ENCODE measurements around the gene ABCC4. TPM values are rescaled to one million over a fixed set of nuclear protein-coding genes. Genes with fewer than 3 reads are reported as not detected.

ABCC4 gene
- total and polyA plus RNA-seq, 9 of the 15 experiments (the other 6 are each of a cell fraction or from before 2014, with no cell fraction given), result 9.4 to 46.1 (median 25.4) TPM

DNA sequence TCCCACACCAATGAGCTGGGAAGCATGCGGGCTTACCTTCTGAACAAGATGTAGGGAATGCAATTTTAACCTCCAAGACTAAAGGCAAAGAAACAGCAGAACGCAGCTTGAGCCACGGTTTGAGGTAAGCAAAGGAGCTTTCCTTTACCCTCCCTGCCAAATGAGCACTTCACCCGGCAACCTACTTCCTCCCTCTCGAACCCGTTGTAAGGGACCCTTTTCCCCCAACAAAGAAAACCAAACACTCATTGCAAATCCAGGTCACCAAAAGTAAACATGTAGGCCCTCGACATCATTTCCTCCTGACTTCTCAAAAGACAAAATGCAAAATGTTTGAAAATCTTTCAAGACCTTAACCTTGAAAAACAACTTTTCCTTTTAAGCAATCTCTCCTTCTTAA is 65.3 kb downstream of the ABCC4 start:
- Histone ChIP-seq H4K20me1 (replicated peaks; ENCODE audit: control insufficient read depth, insufficient read depth, low read length) (no peaks in the 10 kb centered on the region), H3K4me1 (replicated peaks in 1 of 2; ENCODE audit: control insufficient read depth in 2 of 2, insufficient read depth in 2 of 2, low read length in 2 of 2) (peaks cover 0 to 4% of the 10 kb centered on the region in 2 experiments; a peak in 1 of 5 replicates), H3K9me1 (ENCODE audit: control insufficient read depth, insufficient read depth, low read length) (no peaks in the 10 kb centered on the region), H3K27me3 (ENCODE audit: control insufficient read depth in 2 of 2, insufficient read depth in 2 of 2, low read length in 2 of 2) (no peaks in the 10 kb centered on the region), H3K9ac (ENCODE audit: insufficient read depth in 1 of 2, low read depth in 2 of 2, low read length in 2 of 2) (no peak overlapping the region), H3K79me2 (ENCODE audit: control insufficient read depth, insufficient read depth, low read length) (peaks cover 21% of the 10 kb centered on the region), H3K9me3 (replicated peaks; ENCODE audit: control insufficient read depth, insufficient read depth, low read depth, low read length) (no peaks in the 10 kb centered on the region), H3K4me2 (ENCODE audit: insufficient read depth, low read length) (no peak overlapping the region), H3K27ac (ENCODE audit: extremely low read depth, low read depth, low read length) (no peak overlapping the region), H3K36me3 (ENCODE audit: control insufficient read depth, insufficient read depth, low read length) (peaks cover 43% of the 10 kb centered on the region; the same call in 2 of the 3 replicates), H3K4me3 (no peak overlapping the region), H2AFZ (ENCODE audit: low read depth, low read length) (no peak overlapping the region)
- FAIRE-seq (no peak), ATAC-seq (no peak), DNase-seq (ENCODE audit: extremely low read depth in 1 of 4, low spot score in 3 of 4) (no peak)
- ChIA-PET CTCF (ENCODE audit: low intra/inter-chr PET ratio) (no interaction called here), POLR2A (interaction anchor here (1.9 kb wide), 1 partner anchor 10 kb away, joined by 5 read pairs; no protein-coding TSS in a partner anchor)
- WGBS (ENCODE audit: insufficient coverage, low coverage, missing lambda C conversion rate), result 79% methylated on average over 7 of the region's 7 CpGs
- in situ Hi-C loops (cut with MboI), result no loop called here
- BruUV-seq (replicated peaks), result no TSS peak
- intact Hi-C loops (cut with micrococcal nuclease), result no loop called here
- TF ChIP-seq, protein P1, sequence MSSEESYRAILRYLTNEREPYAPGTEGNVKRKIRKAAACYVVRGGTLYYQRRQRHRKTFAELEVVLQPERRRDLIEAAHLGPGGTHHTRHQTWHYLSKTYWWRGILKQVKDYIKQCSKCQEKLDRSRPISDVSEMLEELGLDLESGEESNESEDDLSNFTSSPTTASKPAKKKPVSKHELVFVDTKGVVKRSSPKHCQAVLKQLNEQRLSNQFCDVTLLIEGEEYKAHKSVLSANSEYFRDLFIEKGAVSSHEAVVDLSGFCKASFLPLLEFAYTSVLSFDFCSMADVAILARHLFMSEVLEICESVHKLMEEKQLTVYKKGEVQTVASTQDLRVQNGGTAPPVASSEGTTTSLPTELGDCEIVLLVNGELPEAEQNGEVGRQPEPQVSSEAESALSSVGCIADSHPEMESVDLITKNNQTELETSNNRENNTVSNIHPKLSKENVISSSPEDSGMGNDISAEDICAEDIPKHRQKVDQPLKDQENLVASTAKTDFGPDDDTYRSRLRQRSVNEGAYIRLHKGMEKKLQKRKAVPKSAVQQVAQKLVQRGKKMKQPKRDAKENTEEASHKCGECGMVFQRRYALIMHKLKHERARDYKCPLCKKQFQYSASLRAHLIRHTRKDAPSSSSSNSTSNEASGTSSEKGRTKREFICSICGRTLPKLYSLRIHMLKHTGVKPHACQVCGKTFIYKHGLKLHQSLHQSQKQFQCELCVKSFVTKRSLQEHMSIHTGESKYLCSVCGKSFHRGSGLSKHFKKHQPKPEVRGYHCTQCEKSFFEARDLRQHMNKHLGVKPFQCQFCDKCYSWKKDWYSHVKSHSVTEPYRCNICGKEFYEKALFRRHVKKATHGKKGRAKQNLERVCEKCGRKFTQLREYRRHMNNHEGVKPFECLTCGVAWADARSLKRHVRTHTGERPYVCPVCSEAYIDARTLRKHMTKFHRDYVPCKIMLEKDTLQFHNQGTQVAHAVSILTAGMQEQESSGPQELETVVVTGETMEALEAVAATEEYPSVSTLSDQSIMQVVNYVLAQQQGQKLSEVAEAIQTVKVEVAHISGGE (CRISPR knock-in tag; IDR thresholded peaks at IDR 0.05), result no peak
- TF ChIP-seq SMARCA5 (IDR thresholded peaks at IDR 0.05) (no peak), L3MBTL2 (IDR thresholded peaks at IDR 0.05) (no peak), ZNF224 (CRISPR knock-in tag; IDR thresholded peaks at IDR 0.05) (no peak), MTA3 (IDR thresholded peaks at IDR 0.05; ENCODE audit: borderline replicate concordance) (no peak), ZNF644 (tag; IDR thresholded peaks at IDR 0.05; ENCODE audit: low read depth) (no peak)
- TF ChIP-seq, protein P2, sequence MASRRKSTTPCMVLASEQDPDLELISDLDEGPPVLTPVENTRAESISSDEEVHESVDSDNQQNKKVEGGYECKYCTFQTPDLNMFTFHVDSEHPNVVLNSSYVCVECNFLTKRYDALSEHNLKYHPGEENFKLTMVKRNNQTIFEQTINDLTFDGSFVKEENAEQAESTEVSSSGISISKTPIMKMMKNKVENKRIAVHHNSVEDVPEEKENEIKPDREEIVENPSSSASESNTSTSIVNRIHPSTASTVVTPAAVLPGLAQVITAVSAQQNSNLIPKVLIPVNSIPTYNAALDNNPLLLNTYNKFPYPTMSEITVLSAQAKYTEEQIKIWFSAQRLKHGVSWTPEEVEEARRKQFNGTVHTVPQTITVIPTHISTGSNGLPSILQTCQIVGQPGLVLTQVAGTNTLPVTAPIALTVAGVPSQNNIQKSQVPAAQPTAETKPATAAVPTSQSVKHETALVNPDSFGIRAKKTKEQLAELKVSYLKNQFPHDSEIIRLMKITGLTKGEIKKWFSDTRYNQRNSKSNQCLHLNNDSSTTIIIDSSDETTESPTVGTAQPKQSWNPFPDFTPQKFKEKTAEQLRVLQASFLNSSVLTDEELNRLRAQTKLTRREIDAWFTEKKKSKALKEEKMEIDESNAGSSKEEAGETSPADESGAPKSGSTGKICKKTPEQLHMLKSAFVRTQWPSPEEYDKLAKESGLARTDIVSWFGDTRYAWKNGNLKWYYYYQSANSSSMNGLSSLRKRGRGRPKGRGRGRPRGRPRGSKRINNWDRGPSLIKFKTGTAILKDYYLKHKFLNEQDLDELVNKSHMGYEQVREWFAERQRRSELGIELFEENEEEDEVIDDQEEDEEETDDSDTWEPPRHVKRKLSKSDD (conservative IDR thresholded peaks at IDR 0.05; ENCODE audit: low read length), result no peak
- TF ChIP-seq, protein P3, sequence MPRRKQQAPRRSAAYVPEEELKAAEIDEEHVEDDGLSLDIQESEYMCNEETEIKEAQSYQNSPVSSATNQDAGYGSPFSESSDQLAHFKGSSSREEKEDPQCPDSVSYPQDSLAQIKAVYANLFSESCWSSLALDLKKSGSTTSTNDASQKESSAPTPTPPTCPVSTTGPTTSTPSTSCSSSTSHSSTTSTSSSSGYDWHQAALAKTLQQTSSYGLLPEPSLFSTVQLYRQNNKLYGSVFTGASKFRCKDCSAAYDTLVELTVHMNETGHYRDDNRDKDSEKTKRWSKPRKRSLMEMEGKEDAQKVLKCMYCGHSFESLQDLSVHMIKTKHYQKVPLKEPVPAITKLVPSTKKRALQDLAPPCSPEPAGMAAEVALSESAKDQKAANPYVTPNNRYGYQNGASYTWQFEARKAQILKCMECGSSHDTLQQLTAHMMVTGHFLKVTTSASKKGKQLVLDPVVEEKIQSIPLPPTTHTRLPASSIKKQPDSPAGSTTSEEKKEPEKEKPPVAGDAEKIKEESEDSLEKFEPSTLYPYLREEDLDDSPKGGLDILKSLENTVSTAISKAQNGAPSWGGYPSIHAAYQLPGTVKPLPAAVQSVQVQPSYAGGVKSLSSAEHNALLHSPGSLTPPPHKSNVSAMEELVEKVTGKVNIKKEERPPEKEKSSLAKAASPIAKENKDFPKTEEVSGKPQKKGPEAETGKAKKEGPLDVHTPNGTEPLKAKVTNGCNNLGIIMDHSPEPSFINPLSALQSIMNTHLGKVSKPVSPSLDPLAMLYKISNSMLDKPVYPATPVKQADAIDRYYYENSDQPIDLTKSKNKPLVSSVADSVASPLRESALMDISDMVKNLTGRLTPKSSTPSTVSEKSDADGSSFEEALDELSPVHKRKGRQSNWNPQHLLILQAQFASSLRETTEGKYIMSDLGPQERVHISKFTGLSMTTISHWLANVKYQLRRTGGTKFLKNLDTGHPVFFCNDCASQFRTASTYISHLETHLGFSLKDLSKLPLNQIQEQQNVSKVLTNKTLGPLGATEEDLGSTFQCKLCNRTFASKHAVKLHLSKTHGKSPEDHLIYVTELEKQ (CRISPR knock-in tag; IDR thresholded peaks at IDR 0.05), result no peak

All from K562 (cell line).